WERI-Rb-1 (cell line): ENCODE results near the gene SIGLEC5.

Experiments used
- DNase-seq: peaks from one replicate; pipeline ENCODE4 v3.0.0-alpha.2; 2020
- H3K27ac ChIP-seq: fragments of 250-450 bp; sonication (Bioruptor Pico); 2 replicates; pipeline ENCODE4 v1.5.1; 2020; ENCODE audit warnings: mild to moderate bottlenecking, moderate library complexity
- H3K27me3 ChIP-seq: fragments of 250-450 bp; sonication (Bioruptor Pico); 2 replicates; pipeline ENCODE4 v1.5.1; 2021; ENCODE audit warnings: mild to moderate bottlenecking, low read depth, moderate library complexity; ENCODE audit not compliant: insufficient read depth, severe bottlenecking
- H3K36me3 ChIP-seq: fragments of 250-450 bp; sonication (Bioruptor Pico); 2 replicates; pipeline ENCODE4 v1.5.1; 2020; ENCODE audit warnings: mild to moderate bottlenecking, moderate library complexity
- H3K4me3 ChIP-seq: 2 replicates; pipeline ENCODE4 v1.5.1; 2011; ENCODE audit warnings: low read depth, mild to moderate bottlenecking, control low read depth, low read length
- H3K9me3 ChIP-seq: fragments of 250-450 bp; sonication (Bioruptor Pico); 2 replicates; pipeline ENCODE4 v1.5.1; 2021; ENCODE audit warnings: mild to moderate bottlenecking, moderate library complexity; ENCODE audit not compliant: severe bottlenecking
- TF ChIP-seq, protein P1 (sequence below): IDR thresholded peaks from 2 replicates; pipeline ENCODE4 v1.5.1; 2011; ENCODE audit warnings: low read depth, mild to moderate bottlenecking, control low read depth, inconsistent platforms, low read length

The SIGLEC5 gene

DNA sequence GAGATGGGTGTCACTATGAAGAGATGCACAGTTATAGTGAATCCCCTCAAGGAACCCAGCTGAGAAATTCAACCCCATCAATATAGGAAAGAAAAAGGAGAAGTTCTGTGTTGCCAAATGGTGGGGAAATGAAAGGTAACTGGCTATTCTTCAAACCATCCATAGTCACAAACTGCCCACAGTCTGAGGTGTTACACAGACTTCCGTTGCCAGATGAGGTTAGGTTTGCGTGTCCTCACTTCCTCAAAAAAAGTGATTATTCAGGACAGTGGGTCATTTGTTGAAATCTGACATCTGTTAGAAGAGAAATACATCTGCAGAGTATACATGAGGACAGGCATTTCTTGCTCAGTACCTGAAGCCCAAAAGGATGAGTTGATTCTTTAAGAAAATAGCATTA lies 9.0 kb downstream of the SIGLEC5 start:
- Histone ChIP-seq H3K9me3 (peaks cover 5% of the 10 kb centered on the region), H3K27me3 (peaks cover 77% of the 10 kb centered on the region), H3K27ac (no peak overlapping the region), H3K4me3 (no peak overlapping the region), H3K36me3 (no peaks in the 10 kb centered on the region)
- TF ChIP-seq, protein P1, sequence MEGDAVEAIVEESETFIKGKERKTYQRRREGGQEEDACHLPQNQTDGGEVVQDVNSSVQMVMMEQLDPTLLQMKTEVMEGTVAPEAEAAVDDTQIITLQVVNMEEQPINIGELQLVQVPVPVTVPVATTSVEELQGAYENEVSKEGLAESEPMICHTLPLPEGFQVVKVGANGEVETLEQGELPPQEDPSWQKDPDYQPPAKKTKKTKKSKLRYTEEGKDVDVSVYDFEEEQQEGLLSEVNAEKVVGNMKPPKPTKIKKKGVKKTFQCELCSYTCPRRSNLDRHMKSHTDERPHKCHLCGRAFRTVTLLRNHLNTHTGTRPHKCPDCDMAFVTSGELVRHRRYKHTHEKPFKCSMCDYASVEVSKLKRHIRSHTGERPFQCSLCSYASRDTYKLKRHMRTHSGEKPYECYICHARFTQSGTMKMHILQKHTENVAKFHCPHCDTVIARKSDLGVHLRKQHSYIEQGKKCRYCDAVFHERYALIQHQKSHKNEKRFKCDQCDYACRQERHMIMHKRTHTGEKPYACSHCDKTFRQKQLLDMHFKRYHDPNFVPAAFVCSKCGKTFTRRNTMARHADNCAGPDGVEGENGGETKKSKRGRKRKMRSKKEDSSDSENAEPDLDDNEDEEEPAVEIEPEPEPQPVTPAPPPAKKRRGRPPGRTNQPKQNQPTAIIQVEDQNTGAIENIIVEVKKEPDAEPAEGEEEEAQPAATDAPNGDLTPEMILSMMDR: no peak
- DNase-seq: no peak

DNA sequence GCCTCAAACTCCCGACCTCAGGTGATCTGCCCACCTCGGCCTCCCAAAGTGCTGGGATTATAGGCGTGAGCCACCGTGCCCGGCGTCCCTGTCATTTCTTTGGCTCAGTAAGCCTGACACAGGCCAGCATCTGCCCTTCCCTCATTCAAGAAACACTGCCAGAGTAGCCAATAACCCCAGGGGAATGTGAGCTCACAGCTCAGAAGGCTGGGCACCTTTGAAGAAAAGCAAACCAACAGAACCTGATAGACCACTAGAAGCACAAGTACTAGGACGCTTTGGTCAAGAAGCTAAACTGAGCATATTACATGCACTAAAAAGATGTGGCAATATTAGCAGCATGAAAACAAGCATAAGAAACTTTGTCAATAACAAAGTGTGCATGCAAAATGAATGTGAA lies 14.2 kb downstream of the SIGLEC5 start:
- Histone ChIP-seq H3K27ac (no peak overlapping the region), H3K4me3 (no peak overlapping the region), H3K9me3 (no peaks in the 10 kb centered on the region), H3K36me3 (no peaks in the 10 kb centered on the region), H3K27me3 (peaks cover 79% of the 10 kb centered on the region)
- no peak for DNase-seq
- TF ChIP-seq, protein P1: no peak

DNA sequence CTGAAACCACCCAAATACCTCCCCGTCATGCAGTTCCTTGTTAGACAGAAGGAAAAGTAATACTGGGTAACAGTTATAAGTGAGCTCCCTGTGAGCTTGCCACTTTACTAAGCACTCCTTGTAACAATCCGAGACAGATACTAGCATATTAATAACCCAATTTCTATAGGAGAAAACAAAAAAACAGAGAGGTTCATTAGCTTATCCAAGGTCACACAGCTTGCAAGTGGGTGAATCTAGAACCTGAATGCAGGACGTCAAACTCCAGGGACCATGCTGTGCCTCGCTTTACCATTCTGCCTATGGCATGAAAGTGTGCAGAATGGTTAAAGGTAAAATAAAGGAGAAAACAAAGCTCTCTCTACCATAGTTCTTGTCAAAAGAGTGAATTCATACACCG lies 15.4 kb downstream of the SIGLEC5 start:
- no peaks in the 10 kb centered on the region for H3K9me3 ChIP-seq
- no peaks in the 10 kb centered on the region for H3K36me3 ChIP-seq
- no peak overlapping the region for H3K4me3 ChIP-seq
- no peak for DNase-seq
- TF ChIP-seq, protein P1: no peak
- peaks cover 77% of the 10 kb centered on the region for H3K27me3 ChIP-seq
- H3K27ac ChIP-seq: no peak overlapping the region

DNA sequence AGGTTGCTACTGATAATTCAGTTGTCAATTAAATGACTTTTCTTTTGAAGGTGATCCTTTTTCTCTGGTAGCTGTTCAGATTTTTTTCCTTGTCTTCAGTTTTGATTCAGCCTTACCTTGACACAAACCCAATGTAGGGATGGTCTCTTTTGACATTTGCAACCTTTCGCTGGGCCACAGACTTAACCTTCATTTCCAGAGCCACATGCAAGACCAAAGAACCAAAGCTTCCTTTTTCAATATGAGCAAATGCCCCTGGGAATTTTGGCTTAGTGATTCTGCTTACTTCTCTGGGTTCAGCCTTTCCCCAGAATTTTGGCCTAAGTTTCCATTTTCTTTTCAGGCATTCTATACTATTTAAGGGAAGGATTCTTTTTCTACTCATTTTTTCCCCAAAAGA lies 19.6 kb downstream of the SIGLEC5 start:
- TF ChIP-seq, protein P1: no peak
- no peaks in the 10 kb centered on the region for H3K9me3 ChIP-seq
- peaks cover 87% of the 10 kb centered on the region for H3K27me3 ChIP-seq
- H3K27ac ChIP-seq: no peak overlapping the region
- no peak for DNase-seq
- H3K36me3 ChIP-seq: no peaks in the 10 kb centered on the region
- no peak overlapping the region for H3K4me3 ChIP-seq

DNA sequence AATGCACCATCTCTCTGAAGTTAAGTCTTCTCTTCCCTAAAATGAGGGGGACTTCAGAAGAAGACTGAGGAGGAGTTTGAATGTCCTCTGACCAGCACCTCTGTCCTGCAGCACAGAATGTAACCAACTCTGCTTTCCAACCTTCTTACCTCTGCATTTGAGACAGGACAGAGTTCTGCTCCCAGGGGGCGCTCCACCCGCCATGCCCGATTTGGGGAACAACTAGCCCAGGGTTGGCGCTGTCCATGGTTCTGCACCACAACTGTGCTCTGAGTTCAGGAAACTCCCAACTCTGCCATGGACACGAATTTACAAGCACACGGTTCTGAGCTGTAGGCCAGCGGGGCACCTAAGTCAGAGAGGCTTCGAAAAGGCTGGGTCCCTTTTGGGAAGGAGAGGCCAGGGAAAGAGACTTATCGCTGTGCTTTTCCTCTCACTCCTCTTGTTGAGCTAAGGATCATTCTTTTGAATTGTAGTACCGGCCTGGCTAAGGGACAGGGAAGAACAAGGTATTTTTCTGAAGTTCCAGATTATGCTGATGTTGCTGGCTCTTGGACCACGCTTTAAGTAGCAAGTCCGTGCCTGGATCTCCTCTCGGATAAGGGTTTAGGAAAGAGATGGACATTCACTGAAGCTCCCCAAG lies 22.2 kb downstream of the SIGLEC5 start:
- TF ChIP-seq, protein P1: peak; percentile 60
- Histone ChIP-seq H3K36me3 (no peaks in the 10 kb centered on the region), H3K27me3 (peaks cover 88% of the 10 kb centered on the region), H3K4me3 (no peak overlapping the region), H3K9me3 (no peaks in the 10 kb centered on the region), H3K27ac (no peak overlapping the region)
- DNase-seq: peak; percentile 24

DNA sequence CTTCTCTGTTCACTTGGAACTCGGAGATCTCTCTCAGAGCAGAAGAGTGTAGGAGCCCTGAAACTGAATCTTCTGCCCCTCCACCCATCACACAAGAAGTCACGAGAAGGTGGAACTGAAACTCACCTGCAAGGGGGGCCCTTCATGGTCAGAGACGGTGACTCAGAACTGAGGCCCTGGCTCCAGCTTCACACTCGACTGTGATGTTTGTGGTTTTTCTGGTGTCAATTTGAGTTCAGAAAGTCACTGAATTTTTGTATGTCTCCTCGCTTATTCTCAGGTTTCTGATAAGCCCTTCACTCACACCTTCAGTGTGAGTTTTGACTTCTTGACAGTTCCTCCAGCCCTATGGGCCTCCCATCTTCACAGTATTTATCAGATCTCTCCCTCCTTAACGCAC lies 23.1 kb downstream of the SIGLEC5 start:
- no peak for DNase-seq
- no peaks in the 10 kb centered on the region for H3K36me3 ChIP-seq
- peaks cover 86% of the 10 kb centered on the region for H3K27me3 ChIP-seq
- no peak overlapping the region for H3K27ac ChIP-seq
- H3K9me3 ChIP-seq: no peaks in the 10 kb centered on the region
- TF ChIP-seq, protein P1: no peak
- H3K4me3 ChIP-seq: no peak overlapping the region
